H1 (cell line): ENCODE data around the gene SLC46A3.

Source experiments
- CTCF ChIP-seq, 3 experiments: IDR thresholded peaks; 1 replicate in 2 of 3; 2 replicates in 1 of 3; pipeline versions ENCODE4 v1.5.1 to v1.6.1; 2011; ENCODE audit warnings: low read length in 3 of 3, mild to moderate bottlenecking in 3 of 3, inconsistent platforms in 2 of 3, low read depth in 1 of 3, moderate library complexity in 1 of 3; ENCODE audit not compliant: insufficient read depth in 1 of 3; ENCODE audit errors: control extremely low read depth in 1 of 3
- EGR1 ChIP-seq: IDR thresholded peaks from 2 replicates; pipeline ENCODE4 v1.6.1; 2011; ENCODE audit warnings: low read depth, low read length, borderline replicate concordance
- EP300 ChIP-seq, 2 experiments: IDR thresholded peaks; 1 replicate in 1 of 2; 2 replicates in 1 of 2; pipeline ENCODE4 v1.6.1; 2011 to 2012; ENCODE audit warnings: low read depth in 2 of 2, low read length in 2 of 2, mild to moderate bottlenecking in 2 of 2, borderline replicate concordance in 1 of 2, inconsistent platforms in 1 of 2, moderate library complexity in 1 of 2
- EZH2 ChIP-seq: fragments of 200-600 bp; sonication (generic); IDR thresholded peaks from 2 replicates; pipeline ENCODE4 v1.7.1; 2012; ENCODE audit warnings: low read depth, mild to moderate bottlenecking, moderate library complexity, low read length, inconsistent platforms; ENCODE audit not compliant: severe bottlenecking
- NANOG ChIP-seq: IDR thresholded peaks from 2 replicates; pipeline ENCODE4 v1.6.1; 2011; ENCODE audit warnings: low read length, low read depth, mild to moderate bottlenecking, inconsistent platforms; ENCODE audit not compliant: insufficient read depth, poor library complexity, severe bottlenecking
- RBBP5 ChIP-seq: IDR thresholded peaks from 2 replicates; pipeline ENCODE4 v1.7.1; 2012; ENCODE audit warnings: low read depth, mild to moderate bottlenecking, inconsistent platforms, low read length, moderate library complexity, borderline replicate concordance
- SIRT6 ChIP-seq: IDR thresholded peaks from one replicate; pipeline ENCODE4 v1.7.1; 2012; ENCODE audit warnings: low read length, inconsistent platforms
- SP2 ChIP-seq: IDR thresholded peaks from 2 replicates; pipeline ENCODE4 v1.6.1; 2012; ENCODE audit warnings: mild to moderate bottlenecking, low read length, inconsistent platforms
- TAF1 ChIP-seq: IDR thresholded peaks from 2 replicates; pipeline ENCODE4 v1.6.1; 2011; ENCODE audit warnings: mild to moderate bottlenecking, low read depth, low read length

GRCh38 chr13:28684257-28684656, 34.5 kb downstream of the SLC46A3 start:
- TF ChIP-seq TAF1: 0 out of 2 replicates have a peak, but pooled peaks have one; percentile 31
- TF ChIP-seq CTCF (IDR thresholded peaks at IDR 0.05; ENCODE audit: control extremely low read depth in 1 of 3, insufficient read depth in 1 of 3, low read depth in 1 of 3, low read length in 3 of 3): peak in 1 of 3 experiments; percentile 1; a peak in 1 of 4 replicates
- no peak for TF ChIP-seq EZH2
- TF ChIP-seq EGR1: no peak
- no peak for TF ChIP-seq RBBP5
- no peak for TF ChIP-seq SP2
- TF ChIP-seq EP300 (IDR thresholded peaks at IDR 0.05; ENCODE audit: borderline replicate concordance in 1 of 2, low read depth in 2 of 2, low read length in 2 of 2): no peak
- TF ChIP-seq NANOG: no peak
- TF ChIP-seq SIRT6: no peak
